PC-3 (cell line): ENCODE measurements around the gene STK39. TPM values are rescaled to one million over a fixed set of nuclear protein-coding genes. Genes with fewer than 3 reads are reported as not detected.
A peak's percentile ranks its signal among the peaks of the same experiment; 100 is the strongest.

Experiments
- ATAC-seq: fragments of 200-7000 bp; cut with Tn5 transposase; 2 replicates; pipeline ENCODE4 v1.9.1; 2020; ENCODE audit warnings: mild to moderate bottlenecking, moderate library complexity
- BruUV-seq: library from RNA; stranded (reverse); fragments of 400-500 nt; replicated peaks from 2 replicates; lab custom pipeline; 2021; lab: Mats Ljungman, UMichigan
- CTCF ChIA-PET: fragments of 300-600 bp; sonication (Branson Sonifier 250); formaldehyde crosslinking; loops from one replicate; lab custom pipeline; 2022; ENCODE audit warnings: antibody characterized with exemption; lab: Charles Lee
- POLR2A ChIA-PET: fragments of 300-600 bp; sonication (Branson Sonifier 250); formaldehyde crosslinking; loops from one replicate; lab custom pipeline; 2022; ENCODE audit warnings: antibody characterized with exemption; ENCODE audit not compliant: unreplicated experiment; lab: Charles Lee
- DNase-seq: peaks from one replicate; pipeline ENCODE4 v3.0.0-alpha.2; 2015
- H2AFZ ChIP-seq: fragments of 300-600 bp; sonication (generic); 2 replicates; pipeline ENCODE4 v1.6.0; 2016; ENCODE audit warnings: antibody characterized with exemption, low read length
- H3F3A ChIP-seq: fragments of 300-600 bp; sonication (generic); one replicate; pipeline ENCODE4 v1.6.0; 2017; ENCODE audit warnings: antibody characterized with exemption, low read length, control low read depth, mild to moderate bottlenecking; ENCODE audit not compliant: unreplicated experiment
- H3K27ac ChIP-seq: fragments of 300-600 bp; sonication (generic); 2 replicates; pipeline ENCODE4 v1.5.1; 2016; ENCODE audit warnings: mild to moderate bottlenecking, low read length
- H3K27me3 ChIP-seq: fragments of 300-600 bp; sonication (generic); 2 replicates; pipeline ENCODE4 v1.6.1; 2016; ENCODE audit warnings: low read length, mixed read lengths
- H3K36me3 ChIP-seq: fragments of 300-600 bp; sonication (generic); 2 replicates; pipeline ENCODE4 v1.6.1; 2016; ENCODE audit warnings: low read depth, mixed run types, low read length, mixed read lengths
- H3K4me1 ChIP-seq: fragments of 300-600 bp; sonication (generic); 2 replicates; pipeline ENCODE4 v1.5.1; 2016; ENCODE audit warnings: low read length; ENCODE audit not compliant: insufficient read depth
- H3K4me2 ChIP-seq: fragments of 300-600 bp; sonication (generic); 2 replicates; pipeline ENCODE4 v1.6.0; 2016; ENCODE audit warnings: low read length
- H3K4me3 ChIP-seq: fragments of 300-600 bp; sonication (generic); 2 replicates; pipeline ENCODE4 v1.5.1; 2016; ENCODE audit warnings: mild to moderate bottlenecking, low read length, mixed read lengths
- H3K79me2 ChIP-seq: fragments of 300-600 bp; sonication (generic); 2 replicates; pipeline ENCODE4 v1.6.1; 2017; ENCODE audit warnings: low read length, mixed read lengths
- H3K9ac ChIP-seq: fragments of 300-600 bp; sonication (generic); 2 replicates; pipeline ENCODE4 v1.6.0; 2016; ENCODE audit warnings: mild to moderate bottlenecking, low read length
- H3K9me2 ChIP-seq: fragments of 300-600 bp; sonication (generic); replicated peaks from 2 replicates; pipeline ENCODE4 v1.6.1; 2016; ENCODE audit warnings: mixed run types, low read length, mixed read lengths
- H3K9me3 ChIP-seq: fragments of 300-600 bp; sonication (generic); 2 replicates; pipeline ENCODE4 v1.6.1; 2016; ENCODE audit warnings: low read length, mixed read lengths
- H4K20me1 ChIP-seq: fragments of 300-600 bp; sonication (generic); 2 replicates; pipeline ENCODE4 v1.6.1; 2016; ENCODE audit warnings: low read length, mixed read lengths
- EZH2 ChIP-seq: fragments of 300-600 bp; sonication (generic); IDR thresholded peaks from one replicate; pipeline ENCODE4 v1.6.1; 2017; ENCODE audit warnings: antibody characterized with exemption, mild to moderate bottlenecking, low read length; ENCODE audit not compliant: unreplicated experiment
- EZH2phosphoT487 ChIP-seq: fragments of 300-600 bp; sonication (generic); IDR thresholded peaks from 2 replicates; pipeline ENCODE4 v1.6.1; 2018; ENCODE audit warnings: mild to moderate bottlenecking, antibody characterized with exemption, low read length, borderline replicate concordance
- intact Hi-C: fragments of 100-400 bp; cut with micrococcal nuclease; formaldehyde crosslinking; loops from 2 replicates; pipeline ENCODE4 v1.9.0; 2023
- total RNA-seq: library from RNA; depleted of rRNA; stranded (reverse); fragments of >200 nt; gene quantifications from 2 replicates; pipeline ENCODE4 v1.2.3, GENCODE V29; 2014
- TF ChIP-seq, protein P1 (sequence below): fragments of 300-600 bp; sonication (generic); conservative IDR thresholded peaks from 2 replicates; pipeline ENCODE4 v1.5.1; 2017; ENCODE audit warnings: antibody characterized with exemption, low read depth, mild to moderate bottlenecking, low read length

Gene STK39
- total RNA-seq, 1 experiment from 2014 or later = 17.9 TPM

DNA sequence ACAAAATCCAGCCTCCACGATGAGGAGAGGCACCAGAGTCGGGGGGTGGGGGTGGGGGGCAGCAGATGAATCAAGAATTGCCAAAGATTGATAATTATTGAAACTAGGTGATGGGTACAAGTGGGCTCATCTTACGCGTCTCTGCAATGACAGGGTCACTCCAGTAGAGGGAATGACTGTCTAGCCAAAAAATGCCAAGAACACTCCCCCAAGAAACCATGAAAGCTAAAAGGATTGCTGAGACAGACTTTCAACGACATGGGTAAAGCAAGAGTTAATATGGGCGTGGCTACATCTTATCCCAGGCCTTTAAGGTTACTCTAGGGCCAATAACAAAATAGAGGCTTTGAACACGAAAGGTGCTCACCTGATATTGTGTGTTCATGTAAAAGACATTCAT is 86.5 kb downstream of the STK39 start:
- ATAC-seq = no peak
- H3F3A ChIP-seq = no peaks in the 10 kb centered on the region
- peaks cover 13% of the 10 kb centered on the region; the same call in 1 of the 2 replicates for H3K36me3 ChIP-seq
- no peak overlapping the region for H2AFZ ChIP-seq
- DNase-seq = peak; percentile 48
- intact Hi-C loops = no loop called here
- CTCF ChIA-PET = no interaction called here
- H3K9me2 ChIP-seq = no peaks in the 10 kb centered on the region
- no TSS peak for BruUV-seq
- TF ChIP-seq EZH2phosphoT487 = no peak
- TF ChIP-seq, protein P1, sequence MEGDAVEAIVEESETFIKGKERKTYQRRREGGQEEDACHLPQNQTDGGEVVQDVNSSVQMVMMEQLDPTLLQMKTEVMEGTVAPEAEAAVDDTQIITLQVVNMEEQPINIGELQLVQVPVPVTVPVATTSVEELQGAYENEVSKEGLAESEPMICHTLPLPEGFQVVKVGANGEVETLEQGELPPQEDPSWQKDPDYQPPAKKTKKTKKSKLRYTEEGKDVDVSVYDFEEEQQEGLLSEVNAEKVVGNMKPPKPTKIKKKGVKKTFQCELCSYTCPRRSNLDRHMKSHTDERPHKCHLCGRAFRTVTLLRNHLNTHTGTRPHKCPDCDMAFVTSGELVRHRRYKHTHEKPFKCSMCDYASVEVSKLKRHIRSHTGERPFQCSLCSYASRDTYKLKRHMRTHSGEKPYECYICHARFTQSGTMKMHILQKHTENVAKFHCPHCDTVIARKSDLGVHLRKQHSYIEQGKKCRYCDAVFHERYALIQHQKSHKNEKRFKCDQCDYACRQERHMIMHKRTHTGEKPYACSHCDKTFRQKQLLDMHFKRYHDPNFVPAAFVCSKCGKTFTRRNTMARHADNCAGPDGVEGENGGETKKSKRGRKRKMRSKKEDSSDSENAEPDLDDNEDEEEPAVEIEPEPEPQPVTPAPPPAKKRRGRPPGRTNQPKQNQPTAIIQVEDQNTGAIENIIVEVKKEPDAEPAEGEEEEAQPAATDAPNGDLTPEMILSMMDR = peak; percentile 61
- H4K20me1 ChIP-seq = no peaks in the 10 kb centered on the region
- no peaks in the 10 kb centered on the region for H3K27me3 ChIP-seq
- H3K9me3 ChIP-seq = no peaks in the 10 kb centered on the region
- no peak overlapping the region for H3K27ac ChIP-seq
- POLR2A ChIA-PET = no interaction called here
- H3K79me2 ChIP-seq = peaks cover 2% of the 10 kb centered on the region; the same call in 1 of the 2 replicates
- no peak overlapping the region for H3K4me2 ChIP-seq
- H3K4me3 ChIP-seq = no peak overlapping the region
- peaks cover 30% of the 10 kb centered on the region for H3K4me1 ChIP-seq
- H3K9ac ChIP-seq = no peak overlapping the region

DNA sequence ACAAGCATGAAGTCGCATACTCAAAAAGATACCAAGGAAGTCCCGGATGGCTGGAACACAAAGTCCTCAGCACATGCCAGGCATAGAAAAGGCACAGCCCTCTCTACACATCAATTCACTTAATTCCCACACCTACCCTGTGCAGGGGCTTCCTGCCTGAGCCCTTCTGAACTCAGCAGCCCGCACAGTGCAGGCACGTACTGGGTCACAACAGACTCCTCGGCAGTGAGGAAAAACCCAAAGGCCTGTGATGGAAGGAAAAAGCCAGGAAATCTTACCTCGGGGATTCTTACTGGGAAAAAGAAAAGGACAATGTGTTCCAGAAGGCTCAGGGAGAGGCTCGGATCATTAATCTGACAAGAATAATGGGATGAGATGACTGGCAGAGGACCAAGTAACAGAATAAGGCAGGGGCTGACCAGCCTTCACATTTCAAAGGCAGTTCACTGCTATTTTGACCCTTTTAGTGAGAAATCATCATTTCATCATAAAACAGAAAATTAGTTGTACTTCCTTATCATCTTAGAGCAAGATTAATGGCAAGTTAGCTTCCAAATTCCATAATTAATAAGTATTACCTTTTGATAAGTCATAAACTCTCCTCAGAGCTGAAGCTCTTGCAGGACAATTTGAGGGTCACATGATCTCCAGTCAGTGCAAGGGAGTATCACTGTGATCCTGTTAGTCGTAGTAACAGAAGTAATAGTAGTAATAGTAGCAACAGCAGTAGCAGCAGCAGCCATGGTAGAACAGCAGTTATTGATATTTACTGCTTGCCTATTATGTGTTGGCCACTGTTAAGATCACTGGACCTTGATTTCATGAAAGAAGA is 87.4 kb downstream of the STK39 start:
- Histone ChIP-seq H2AFZ (no peak overlapping the region), H3K4me3 (no peak overlapping the region), H3K27me3 (no peaks in the 10 kb centered on the region), H3K4me2 (no peak overlapping the region), H4K20me1 (no peaks in the 10 kb centered on the region), H3K9ac (no peak overlapping the region), H3K9me2 (no peaks in the 10 kb centered on the region), H3K27ac (no peak overlapping the region), H3K4me1 (peaks cover 29% of the 10 kb centered on the region), H3K79me2 (no peaks in the 10 kb centered on the region), H3K36me3 (peaks cover 9% of the 10 kb centered on the region; the same call in 1 of the 2 replicates), H3F3A (no peaks in the 10 kb centered on the region), H3K9me3 (no peaks in the 10 kb centered on the region)
- DNase-seq (no peak), ATAC-seq (no peak)
- TF ChIP-seq EZH2 (no peak), EZH2phosphoT487 (no peak)
- TF ChIP-seq, protein P1 = no peak
- intact Hi-C loops = loop anchor here (2.0 to 5.0 kb wide), 3 partner anchors 25 to 87 kb away; partner anchors contain the start of gene STK39
- CTCF ChIA-PET = interaction anchor here (0.6 kb wide), 1 partner anchor 177 kb away, joined by 3 read pairs; no protein-coding TSS in a partner anchor
- POLR2A ChIA-PET = no interaction called here
- no TSS peak for BruUV-seq

DNA sequence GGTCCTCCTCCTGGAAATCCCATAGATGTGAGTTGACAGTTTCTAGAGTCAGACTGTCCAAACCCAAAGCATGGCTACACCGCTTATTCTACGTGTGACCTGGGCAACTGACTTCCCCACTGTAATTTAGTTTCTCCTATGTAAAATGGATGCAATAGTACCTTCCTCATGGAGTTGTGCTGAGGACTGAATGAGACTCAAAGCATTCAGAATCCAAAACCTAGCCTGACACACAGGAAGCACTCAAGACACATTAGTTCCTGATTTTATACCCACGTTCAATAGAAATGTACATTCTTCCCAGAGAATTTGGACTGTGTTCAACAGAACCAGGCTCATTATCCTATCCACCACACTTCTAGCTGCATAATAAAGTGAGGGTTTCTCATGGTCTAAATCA is 88.8 kb downstream of the STK39 start:
- POLR2A ChIA-PET = interaction anchor here (0.5 kb wide), 1 partner anchor 1426 kb away, joined by 3 read pairs; the partner anchor contains the start of gene PPIG
- H3F3A ChIP-seq = no peaks in the 10 kb centered on the region
- H3K9ac ChIP-seq = peak overlapping the region; percentile 61
- BruUV-seq = TSS peak; percentile 81
- DNase-seq (no peak), ATAC-seq (no peak)
- no peaks in the 10 kb centered on the region for H4K20me1 ChIP-seq
- H3K9me2 ChIP-seq = no peaks in the 10 kb centered on the region
- no peak overlapping the region for H2AFZ ChIP-seq
- H3K27me3 ChIP-seq = no peaks in the 10 kb centered on the region
- H3K4me3 ChIP-seq = no peak overlapping the region
- intact Hi-C loops = loop anchor here (2.0 to 5.0 kb wide), 3 partner anchors 24 to 89 kb away; partner anchors contain the start of gene STK39
- no peak for TF ChIP-seq EZH2
- no peak for TF ChIP-seq EZH2phosphoT487
- TF ChIP-seq, protein P1 = no peak
- H3K79me2 ChIP-seq = no peaks in the 10 kb centered on the region
- H3K4me1 ChIP-seq = peaks cover 29% of the 10 kb centered on the region
- H3K27ac ChIP-seq = peak overlapping the region; percentile 92
- peaks cover 4% of the 10 kb centered on the region; the same call in 1 of the 2 replicates for H3K36me3 ChIP-seq
- H3K9me3 ChIP-seq = no peaks in the 10 kb centered on the region
- H3K4me2 ChIP-seq = peak overlapping the region; percentile 35; the same call in 1 of the 2 replicates
- CTCF ChIA-PET = no interaction called here
